ENCODE measurements around the gene ATG14. TPM values are rescaled to one million over a fixed set of nuclear protein-coding genes. Genes with fewer than 3 reads are reported as not detected.
"Not testable (repeated sequence)": the region's sequence is repeated elsewhere in the genome, so short reads cannot be mapped to it uniquely, and the experiment has no call there.

The ATG14 gene
- total RNA-seq, 2 experiments from 2014 or later, result 19.9 to 20.5 TPM

DNA sequence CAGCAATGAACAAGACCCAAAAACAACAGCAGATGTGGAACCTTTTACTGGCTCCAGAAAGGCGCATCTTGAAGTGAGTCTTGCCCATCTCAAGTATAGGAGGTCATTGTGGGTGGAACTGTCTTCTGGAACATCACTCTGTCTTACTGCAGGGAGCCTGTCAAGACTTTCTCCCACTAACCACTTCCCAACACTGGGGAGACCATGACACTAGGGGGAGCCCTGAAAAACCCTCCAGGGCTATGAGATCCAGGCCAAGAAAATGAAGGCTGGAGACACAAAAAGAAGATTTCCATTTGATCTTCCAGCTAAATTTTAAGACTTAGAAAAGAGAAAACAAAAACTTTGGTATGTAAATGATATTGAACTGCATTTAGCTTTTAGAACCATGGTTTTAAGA, 13.5 kb upstream of the ATG14 start:
- DNase-seq, result no peak
- Mint-ChIP-seq H3K27me3 (no peaks in the 10 kb centered on the region), H3K27ac (no peak overlapping the region), H3K36me3 (ENCODE audit: low read depth) (no peaks in the 10 kb centered on the region), H3K4me3 (no peak overlapping the region), H3K9me3 (no peaks in the 10 kb centered on the region), H3K4me1 (ENCODE audit: low read depth) (peaks cover 5% of the 10 kb centered on the region)
- Histone ChIP-seq H3K27me3 (ENCODE audit: control insufficient read depth in 1 of 2, insufficient read depth in 2 of 2, low read length in 2 of 2) (no peaks in the 10 kb centered on the region), H3K4me1 (ENCODE audit: insufficient read depth, low read length) (peaks cover 3% of the 10 kb centered on the region), H3K4me3 (ENCODE audit: low read length) (no peak overlapping the region), H3K36me3 (ENCODE audit: insufficient read depth, low read length) (no peaks in the 10 kb centered on the region), H3K27ac (ENCODE audit: low read depth in 1 of 2, low read length in 2 of 2) (no peak overlapping the region), H3K9me3 (ENCODE audit: control insufficient read depth in 1 of 2, insufficient read depth in 1 of 2, low read length in 2 of 2) (no peaks in the 10 kb centered on the region)
- POLR2A ChIA-PET, result no interaction called here
- TF ChIP-seq, protein P1, sequence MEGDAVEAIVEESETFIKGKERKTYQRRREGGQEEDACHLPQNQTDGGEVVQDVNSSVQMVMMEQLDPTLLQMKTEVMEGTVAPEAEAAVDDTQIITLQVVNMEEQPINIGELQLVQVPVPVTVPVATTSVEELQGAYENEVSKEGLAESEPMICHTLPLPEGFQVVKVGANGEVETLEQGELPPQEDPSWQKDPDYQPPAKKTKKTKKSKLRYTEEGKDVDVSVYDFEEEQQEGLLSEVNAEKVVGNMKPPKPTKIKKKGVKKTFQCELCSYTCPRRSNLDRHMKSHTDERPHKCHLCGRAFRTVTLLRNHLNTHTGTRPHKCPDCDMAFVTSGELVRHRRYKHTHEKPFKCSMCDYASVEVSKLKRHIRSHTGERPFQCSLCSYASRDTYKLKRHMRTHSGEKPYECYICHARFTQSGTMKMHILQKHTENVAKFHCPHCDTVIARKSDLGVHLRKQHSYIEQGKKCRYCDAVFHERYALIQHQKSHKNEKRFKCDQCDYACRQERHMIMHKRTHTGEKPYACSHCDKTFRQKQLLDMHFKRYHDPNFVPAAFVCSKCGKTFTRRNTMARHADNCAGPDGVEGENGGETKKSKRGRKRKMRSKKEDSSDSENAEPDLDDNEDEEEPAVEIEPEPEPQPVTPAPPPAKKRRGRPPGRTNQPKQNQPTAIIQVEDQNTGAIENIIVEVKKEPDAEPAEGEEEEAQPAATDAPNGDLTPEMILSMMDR (IDR thresholded peaks at IDR 0.05), result no peak
- CTCF ChIA-PET, result interaction anchor here (1.3 kb wide), 1 partner anchor 13 kb away, joined by 3 read pairs; no protein-coding TSS in a partner anchor
- no peak for ATAC-seq (ENCODE audit: poor library complexity)
- intact Hi-C loops (cut with DNase I, micrococcal nuclease), result loop anchor here in 1 of 2 experiments (5.0 kb wide), 1 partner anchor 333 kb away; no protein-coding TSS in a partner anchor

DNA sequence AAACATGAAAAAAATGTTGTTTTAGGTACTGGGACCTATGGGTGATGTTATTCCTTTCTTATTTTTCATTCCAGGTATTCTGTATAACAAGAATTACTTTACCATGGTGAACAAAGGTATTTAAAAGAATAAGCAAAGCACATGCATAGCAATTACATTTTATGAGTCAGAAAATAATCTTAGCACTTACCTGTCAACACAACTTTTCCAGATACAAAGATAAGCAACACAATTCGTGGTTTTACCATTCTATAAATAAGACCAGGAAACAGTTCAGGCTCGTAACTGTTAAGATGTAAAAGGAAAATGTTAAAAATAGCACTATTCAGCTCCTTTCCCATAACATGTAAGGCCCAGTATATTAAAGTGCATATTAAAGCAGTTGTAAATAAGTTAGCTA, 12.3 kb upstream of the ATG14 start:
- ChIA-PET CTCF (interaction anchor here (1.3 kb wide), 1 partner anchor 14 kb away, joined by 3 read pairs; no protein-coding TSS in a partner anchor), POLR2A (no interaction called here)
- Histone ChIP-seq H3K4me3 (ENCODE audit: low read length) (no peak overlapping the region), H3K27me3 (ENCODE audit: control insufficient read depth in 1 of 2, insufficient read depth in 2 of 2, low read length in 2 of 2) (no peaks in the 10 kb centered on the region), H3K27ac (ENCODE audit: low read depth in 1 of 2, low read length in 2 of 2) (no peak overlapping the region), H3K9me3 (ENCODE audit: control insufficient read depth in 1 of 2, insufficient read depth in 1 of 2, low read length in 2 of 2) (no peaks in the 10 kb centered on the region), H3K4me1 (ENCODE audit: insufficient read depth, low read length) (no peaks in the 10 kb centered on the region), H3K36me3 (ENCODE audit: insufficient read depth, low read length) (no peaks in the 10 kb centered on the region)
- H3K9me3 Mint-ChIP-seq, result no peaks in the 10 kb centered on the region
- no peaks in the 10 kb centered on the region for H3K27me3 Mint-ChIP-seq
- ATAC-seq (ENCODE audit: poor library complexity) (no peak), DNase-seq (no peak)
- intact Hi-C loops (cut with DNase I, micrococcal nuclease), result no loop called here
- no peak overlapping the region for H3K27ac Mint-ChIP-seq
- H3K4me1 Mint-ChIP-seq (ENCODE audit: low read depth), result no peaks in the 10 kb centered on the region
- no peak overlapping the region for H3K4me3 Mint-ChIP-seq
- TF ChIP-seq, protein P1 (IDR thresholded peaks at IDR 0.05), result no peak
- H3K36me3 Mint-ChIP-seq (ENCODE audit: low read depth), result no peaks in the 10 kb centered on the region

DNA sequence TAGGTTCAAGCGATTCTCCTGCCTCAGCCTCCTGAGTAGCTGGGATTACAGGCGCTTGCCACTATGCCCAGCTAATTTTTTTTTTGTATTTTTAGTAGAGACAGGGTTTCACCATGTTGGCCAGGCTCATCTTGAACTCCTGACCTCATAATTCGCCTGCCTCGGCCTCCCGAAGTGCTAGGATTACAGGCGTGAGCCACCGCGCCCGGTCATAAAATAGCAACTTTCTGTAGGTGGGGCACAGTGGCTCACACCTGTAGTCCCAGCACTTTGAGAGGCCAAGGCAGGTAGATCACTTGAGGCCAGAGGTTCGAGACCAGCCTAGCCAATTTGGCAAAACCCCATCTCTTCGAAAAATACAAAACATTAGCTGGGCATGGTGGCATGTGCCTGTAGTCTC, 10.7 kb upstream of the ATG14 start:
- H3K4me3 Mint-ChIP-seq; H3K4me3 ChIP-seq (ENCODE audit: low read length); H3K27ac ChIP-seq (ENCODE audit: low read depth in 1 of 2, low read length in 2 of 2); H3K36me3 Mint-ChIP-seq (ENCODE audit: low read depth); intact Hi-C loops (cut with DNase I, micrococcal nuclease); H3K27me3 Mint-ChIP-seq; H3K4me1 Mint-ChIP-seq (ENCODE audit: low read depth); H3K4me1 ChIP-seq (ENCODE audit: insufficient read depth, low read length); H3K9me3 Mint-ChIP-seq; DNase-seq; POLR2A ChIA-PET; H3K9me3 ChIP-seq (ENCODE audit: control insufficient read depth in 1 of 2, insufficient read depth in 1 of 2, low read length in 2 of 2); H3K27ac Mint-ChIP-seq; H3K27me3 ChIP-seq (ENCODE audit: control insufficient read depth in 1 of 2, insufficient read depth in 2 of 2, low read length in 2 of 2); H3K36me3 ChIP-seq (ENCODE audit: insufficient read depth, low read length); ATAC-seq (ENCODE audit: poor library complexity): not testable (repeated sequence)
- CTCF ChIA-PET, result interaction anchor here (1.0 kb wide), 1 partner anchor 8 kb away, joined by 3 read pairs; no protein-coding TSS in a partner anchor

DNA sequence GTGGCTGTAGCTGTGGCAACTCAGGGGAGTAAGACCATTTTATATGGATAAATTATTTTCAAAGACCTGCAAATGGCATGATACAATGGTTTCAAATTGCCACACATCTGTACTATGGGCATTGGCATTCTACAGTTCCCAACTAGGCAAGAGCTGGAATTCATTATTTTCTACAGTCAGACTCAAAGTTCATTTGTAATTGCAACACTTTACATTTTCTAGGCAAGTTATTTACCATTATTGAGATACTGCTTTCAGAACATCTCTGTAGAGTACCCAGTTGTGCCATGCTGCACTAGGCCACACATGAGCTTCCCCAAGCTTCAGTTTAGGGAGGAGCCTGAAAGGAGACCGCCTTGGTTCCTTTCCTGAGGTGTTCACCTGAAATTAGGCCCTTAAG, 8.0 kb upstream of the ATG14 start:
- H3K27me3 ChIP-seq (ENCODE audit: control insufficient read depth in 1 of 2, insufficient read depth in 2 of 2, low read length in 2 of 2), result no peaks in the 10 kb centered on the region
- no peak overlapping the region for H3K4me3 ChIP-seq (ENCODE audit: low read length)
- no peaks in the 10 kb centered on the region for H3K36me3 ChIP-seq (ENCODE audit: insufficient read depth, low read length)
- no peak for ATAC-seq (ENCODE audit: poor library complexity)
- Mint-ChIP-seq H3K36me3 (ENCODE audit: low read depth) (no peaks in the 10 kb centered on the region), H3K4me3 (no peak overlapping the region), H3K9me3 (no peaks in the 10 kb centered on the region), H3K27ac (no peak overlapping the region), H3K27me3 (no peaks in the 10 kb centered on the region), H3K4me1 (ENCODE audit: low read depth) (no peaks in the 10 kb centered on the region)
- intact Hi-C loops (cut with DNase I, micrococcal nuclease), result loop anchor here in 1 of 2 experiments (10.0 kb wide), 1 partner anchor 695 kb away; the partner anchor contains the start of gene PELI2
- no peak overlapping the region for H3K27ac ChIP-seq (ENCODE audit: low read depth in 1 of 2, low read length in 2 of 2)
- ChIA-PET POLR2A (no interaction called here), CTCF (no interaction called here)
- no peak for DNase-seq
- TF ChIP-seq, protein P1 (IDR thresholded peaks at IDR 0.05), result no peak
- no peaks in the 10 kb centered on the region for H3K4me1 ChIP-seq (ENCODE audit: insufficient read depth, low read length)
- H3K9me3 ChIP-seq (ENCODE audit: control insufficient read depth in 1 of 2, insufficient read depth in 1 of 2, low read length in 2 of 2), result no peaks in the 10 kb centered on the region
